Activated CD4-positive, alpha-beta T cell treated with anti-CD3 and anti-CD28 coated beads, Interleukin-2, amount 50 U/mL, for 4 hours (primary cell): ENCODE measurements around the gene WTAP.
"Not testable (repeated sequence)": the region's sequence is repeated elsewhere in the genome, so short reads cannot be mapped to it uniquely, and the experiment has no call there.

Experiments
- DNase-seq, 2 experiments: peaks; one replicate each; pipeline ENCODE4 v3.0.0-alpha.2; 2020

The WTAP gene

DNA sequence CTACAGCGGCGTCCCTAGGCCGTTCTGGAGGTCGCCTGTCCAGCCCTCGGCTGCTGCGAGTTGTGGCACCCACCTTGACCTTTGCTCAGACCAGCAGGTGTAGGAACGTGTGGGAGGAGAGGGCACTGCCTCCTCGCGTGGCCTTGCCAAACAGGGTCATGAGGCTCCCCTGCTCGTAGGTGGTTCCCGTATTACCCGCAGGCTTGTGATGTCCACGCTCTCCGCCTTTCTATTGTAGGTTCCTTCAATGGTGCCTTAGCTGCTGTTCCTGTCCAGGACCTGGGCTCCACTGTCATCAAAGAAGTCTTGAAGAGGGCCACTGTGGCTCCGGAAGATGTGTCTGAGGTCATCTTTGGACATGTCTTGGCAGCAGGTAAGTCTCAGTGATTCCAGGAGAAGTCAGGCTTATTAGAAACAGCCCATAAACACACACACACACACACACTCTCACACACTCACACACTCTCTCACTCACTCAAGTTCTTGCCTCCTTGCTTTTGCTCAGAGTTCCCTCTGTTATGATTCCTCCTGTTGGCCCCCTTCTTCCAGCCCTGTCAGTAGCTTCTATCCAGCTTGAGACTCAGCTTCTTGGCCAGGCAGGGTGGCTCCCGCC is 35.5 kb downstream of the WTAP start:
- DNase-seq = peak in 1 of 2 experiments; percentile 7

DNA sequence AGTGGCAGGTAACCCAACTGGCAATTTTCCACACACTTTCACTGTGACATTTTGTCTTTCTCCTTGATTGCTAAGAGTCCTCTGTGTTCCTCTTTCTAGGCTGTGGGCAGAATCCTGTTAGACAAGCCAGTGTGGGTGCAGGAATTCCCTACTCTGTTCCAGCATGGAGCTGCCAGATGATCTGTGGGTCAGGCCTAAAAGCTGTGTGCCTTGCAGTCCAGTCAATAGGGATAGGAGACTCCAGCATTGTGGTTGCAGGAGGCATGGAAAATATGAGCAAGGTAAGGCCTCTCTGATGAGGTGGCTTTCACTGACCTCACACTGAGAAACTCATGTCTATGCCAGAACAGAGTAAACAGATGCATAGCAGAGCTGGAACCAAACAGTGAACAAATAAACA is 39.6 kb downstream of the WTAP start:
- no peak for DNase-seq

DNA sequence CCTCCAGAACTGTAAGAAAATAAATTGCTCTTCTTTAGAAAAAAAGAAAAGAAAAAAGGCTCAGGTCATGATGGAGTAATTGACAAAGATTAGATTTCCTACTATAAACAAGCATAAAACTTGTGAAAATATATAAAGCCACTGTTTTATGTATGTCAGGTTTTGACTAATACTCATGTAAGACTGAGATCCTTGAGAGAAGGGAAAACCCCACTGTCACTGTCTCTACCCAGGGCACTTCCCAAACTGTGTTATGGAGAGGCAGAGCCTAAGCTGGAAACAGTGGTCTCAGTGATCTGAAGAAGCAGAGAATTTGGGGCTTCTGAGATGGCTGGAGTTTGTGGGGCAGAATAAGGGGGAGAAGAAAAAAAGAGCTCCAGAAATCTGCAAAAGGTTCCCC is 42.2 kb downstream of the WTAP start:
- no peak for DNase-seq

GRCh38 chr6:159772196-159772595 is 44.9 kb downstream of the WTAP start:
- no peak for DNase-seq

DNA sequence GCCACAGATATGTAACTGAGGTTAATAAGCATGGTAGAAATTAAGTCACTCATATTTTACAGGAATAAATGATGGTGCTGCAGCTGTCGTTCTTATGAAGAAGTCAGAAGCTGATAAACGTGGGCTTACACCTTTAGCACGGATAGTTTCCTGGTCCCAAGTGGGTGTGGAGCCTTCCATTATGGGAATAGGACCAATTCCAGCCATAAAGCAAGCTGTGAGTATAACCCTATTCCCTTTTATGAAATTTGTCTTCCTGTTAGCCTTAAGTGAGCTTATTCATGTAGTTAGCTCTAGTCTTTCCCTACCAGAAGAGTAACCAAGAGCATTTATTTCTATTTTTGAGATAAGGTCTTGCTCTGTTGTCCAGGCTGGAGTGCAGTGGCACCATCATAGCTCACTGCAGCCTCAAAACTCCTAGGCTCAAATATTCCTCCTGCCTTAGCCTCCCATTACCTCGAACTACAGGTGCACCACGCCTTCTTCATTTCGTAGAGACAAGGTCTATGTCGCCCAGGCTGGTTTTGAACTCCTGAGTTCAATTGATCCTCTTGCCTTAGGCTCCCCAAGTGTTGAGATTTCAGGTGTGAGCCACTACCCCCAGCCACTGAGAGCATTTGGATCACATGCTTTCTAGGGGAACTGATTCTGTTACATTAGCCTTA is 50.1 kb downstream of the WTAP start:
- DNase-seq = no peak

DNA sequence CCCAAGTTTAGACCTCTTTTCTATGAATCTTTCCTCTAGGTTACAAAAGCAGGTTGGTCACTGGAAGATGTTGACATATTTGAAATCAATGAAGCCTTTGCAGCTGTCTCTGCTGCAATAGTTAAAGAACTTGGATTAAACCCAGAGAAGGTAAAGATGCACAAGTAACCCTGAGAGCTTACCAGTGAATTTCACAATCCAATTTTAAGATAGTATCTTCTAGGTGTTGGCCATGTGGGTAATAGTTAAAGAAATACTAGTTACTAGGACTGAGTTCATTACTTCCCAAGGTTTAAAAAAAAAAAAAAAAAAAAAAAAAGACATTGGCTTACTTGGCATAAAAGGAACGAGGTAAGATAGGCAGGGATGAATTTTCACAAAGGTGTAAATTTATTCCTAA is 50.8 kb downstream of the WTAP start:
- DNase-seq = no peak

DNA sequence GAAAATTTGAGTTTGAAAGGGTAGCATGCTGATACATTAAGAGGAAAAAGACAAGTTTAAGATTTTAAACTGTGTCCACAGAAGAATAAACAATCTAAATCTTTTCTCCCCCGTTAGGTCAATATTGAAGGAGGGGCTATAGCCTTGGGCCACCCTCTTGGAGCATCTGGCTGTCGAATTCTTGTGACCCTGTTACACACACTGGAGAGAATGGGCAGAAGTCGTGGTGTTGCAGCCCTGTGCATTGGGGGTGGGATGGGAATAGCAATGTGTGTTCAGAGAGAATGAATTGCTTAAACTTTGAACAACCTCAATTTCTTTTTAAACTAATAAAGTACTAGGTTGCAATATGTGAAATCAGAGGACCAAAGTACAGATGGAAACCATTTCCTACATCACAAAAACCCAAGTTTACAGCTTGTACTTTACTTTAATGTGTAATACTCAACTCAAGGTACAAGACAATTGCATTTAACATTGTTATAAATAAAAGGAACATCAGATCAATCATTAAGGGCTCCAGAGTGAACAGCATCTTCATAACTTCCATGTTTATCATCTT is 51.3 kb downstream of the WTAP start:
- no peak for DNase-seq

DNA sequence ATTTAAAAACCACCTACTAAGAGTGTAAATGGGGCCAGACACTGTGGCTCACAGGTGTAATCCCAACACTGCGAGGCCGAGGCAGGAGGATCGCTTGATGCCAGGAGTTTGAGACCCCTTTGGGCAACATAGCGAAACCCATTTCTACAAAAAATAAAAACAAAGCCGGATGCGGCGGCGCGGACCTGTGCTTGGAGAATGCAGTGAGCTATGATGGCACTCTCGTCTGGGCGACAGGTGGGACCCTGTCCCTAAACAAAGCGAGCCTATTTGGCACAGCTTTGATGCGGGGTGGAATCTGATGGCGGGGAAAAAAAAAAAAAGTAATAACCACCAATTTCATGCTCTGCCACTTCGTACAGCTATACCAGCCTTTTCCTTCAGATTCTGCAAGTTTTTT is 61.0 kb downstream of the WTAP start:
- DNase-seq = no peak

GRCh38 chr6:159788753-159789376 is 61.6 kb downstream of the WTAP start:
- peak; percentile 4 to 5 for DNase-seq

DNA sequence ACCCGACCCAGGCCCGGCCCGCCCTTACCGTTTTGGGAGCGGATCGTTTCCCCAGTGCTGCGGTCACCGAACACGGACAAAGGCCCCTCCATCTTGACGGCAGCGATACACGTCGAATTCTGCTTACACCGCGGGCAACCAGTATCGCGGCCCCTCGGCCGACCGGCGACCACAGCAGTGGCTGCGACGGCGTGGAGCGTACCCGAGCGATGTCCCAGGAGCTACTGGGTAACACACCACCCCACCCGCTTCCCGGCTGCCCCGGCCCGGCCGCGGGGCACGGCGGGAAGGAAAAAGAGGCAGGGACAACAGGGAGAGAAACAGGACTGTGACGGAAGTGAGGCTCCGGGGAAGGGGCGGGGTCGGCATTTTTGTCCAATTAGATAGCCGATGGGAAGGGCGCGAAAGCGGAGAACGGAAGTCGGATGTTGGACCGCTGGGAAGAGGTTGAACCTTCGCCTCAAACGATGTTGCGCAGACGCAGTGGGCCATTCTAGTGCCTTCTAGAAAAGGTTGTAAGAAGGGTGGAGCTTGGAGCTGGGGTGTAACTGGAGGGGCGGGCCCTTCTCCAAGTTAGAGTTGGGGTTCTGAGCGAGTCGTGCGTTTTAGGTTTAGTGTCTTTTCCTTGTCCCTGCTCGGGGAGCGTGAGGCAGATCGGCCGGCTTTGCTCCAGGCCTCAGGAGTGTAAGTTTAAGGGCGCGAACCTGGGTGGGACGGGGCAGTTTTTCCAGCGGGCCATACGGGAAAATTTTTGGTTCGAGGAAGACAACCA is 62.3 kb downstream of the WTAP start, which contains the start of gene TCP1:
TSS of gene TCP1 (minus strand) at position 226 of the 772 bp plus-strand sequence. CDS start at position 92, 134 bp downstream.
- DNase-seq = peak; percentile 99

DNA sequence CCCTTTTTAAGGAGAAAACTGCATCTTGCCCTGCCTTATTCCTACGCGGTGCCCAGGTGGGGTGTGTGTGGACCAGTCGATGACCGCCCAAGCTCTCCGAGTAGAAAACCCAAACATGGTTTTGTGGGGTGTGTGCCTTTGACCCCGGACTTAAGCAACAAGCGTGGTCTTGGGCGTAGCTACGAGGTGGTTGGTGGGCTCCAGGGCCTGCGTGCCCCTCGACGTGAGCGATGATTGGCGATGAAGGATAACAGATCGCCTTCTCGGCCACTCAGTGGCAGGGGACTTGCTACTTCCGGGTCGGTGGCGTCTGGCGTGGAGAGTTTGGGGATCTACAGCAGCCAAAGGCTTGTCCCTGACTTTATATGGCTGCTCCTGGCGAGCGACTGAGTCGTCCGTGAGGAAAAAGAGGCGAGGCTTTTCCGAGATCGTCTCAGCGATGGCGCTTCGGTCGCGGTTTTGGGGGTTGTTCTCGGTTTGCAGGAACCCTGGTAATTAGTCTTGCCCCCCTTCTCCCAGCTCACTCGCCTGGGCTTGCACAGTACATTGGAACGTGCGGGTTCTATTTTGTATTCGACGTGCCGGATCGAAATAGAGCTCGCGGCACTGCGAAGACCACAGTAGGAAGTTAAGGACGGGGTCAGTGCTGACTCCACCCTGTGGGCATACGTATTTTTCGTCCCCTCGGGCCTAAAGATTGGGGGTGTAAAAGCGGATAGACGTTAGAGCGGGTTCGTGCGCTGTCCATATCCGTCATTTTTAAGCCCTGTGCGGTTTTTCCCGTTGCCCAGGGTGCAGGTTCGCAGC is 63.0 kb downstream of the WTAP start, which contains the start of gene MRPL18:
TSS of gene MRPL18 (plus strand) at position 319 of the 807 bp plus-strand sequence. CDS start at position 440, 121 bp downstream.
- peak; percentile 79 to 82 for DNase-seq

GRCh38 chr6:159790956-159791598 is 63.8 kb downstream of the WTAP start:
- DNase-seq = peak in 1 of 2 experiments; percentile 4

DNA sequence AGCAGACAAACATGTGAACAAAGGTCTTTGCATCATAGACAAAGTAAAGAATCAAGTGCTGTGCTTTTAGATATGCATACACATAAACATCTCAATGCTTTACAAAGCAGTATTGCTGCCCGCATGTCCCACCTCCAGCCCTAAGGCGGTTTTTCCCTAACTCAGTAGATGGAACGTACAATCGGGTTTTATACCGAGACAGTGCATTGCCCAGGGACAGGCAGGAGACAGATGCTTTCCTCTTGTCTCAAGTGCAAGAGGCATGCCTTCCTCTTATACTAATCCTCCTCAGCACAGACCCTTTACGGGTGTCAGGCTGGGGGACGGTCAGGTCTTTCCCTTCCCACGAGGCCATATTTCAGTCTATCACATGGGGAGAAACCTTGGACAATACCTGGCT is 67.7 kb downstream of the WTAP start:
- DNase-seq = not testable (repeated sequence)

GRCh38 chr6:159797554-159797953 is 70.2 kb downstream of the WTAP start:
- DNase-seq = no peak

- no peak for DNase-seq
Observed at GRCh38 chr6:159800141-159800865, 73.0 kb downstream of the WTAP start, which contains the start of gene PNLDC1. PNLDC1 (plus strand) TSS chr6:159800276; CDS start chr6:159800308, 32 bp downstream.

- DNase-seq = no peak
Observed at GRCh38 chr6:159801935-159802334, 74.6 kb downstream of the WTAP start.

GRCh38 chr6:159804504-159804903 is 77.2 kb downstream of the WTAP start:
- no peak for DNase-seq

DNA sequence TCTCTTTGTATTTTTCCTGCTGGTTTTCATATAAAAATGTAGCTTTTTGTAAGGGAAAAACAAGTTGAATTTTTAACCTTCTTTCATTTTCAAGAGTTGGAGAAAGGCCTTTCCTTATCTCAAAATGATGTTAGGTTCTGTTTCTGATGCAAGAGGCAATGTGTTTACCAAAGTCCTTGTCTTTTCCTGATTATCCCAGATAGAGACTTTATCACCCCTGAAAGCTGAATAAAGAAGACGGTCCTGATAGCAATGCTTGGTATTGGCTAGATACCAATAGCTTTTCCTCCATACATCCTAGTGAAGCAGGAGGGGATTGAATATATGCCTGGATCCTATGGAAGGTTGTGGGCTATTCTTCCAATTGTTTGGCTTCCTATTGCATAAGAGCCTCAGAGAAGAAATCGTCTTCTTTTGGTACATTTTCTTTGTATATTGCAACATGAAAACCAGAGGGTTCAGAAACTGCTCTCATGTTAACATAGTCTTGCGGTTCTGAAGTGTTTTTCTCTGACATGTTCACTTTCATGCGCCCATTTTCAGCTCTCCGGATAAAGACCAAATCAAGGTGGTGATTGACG is 78.2 kb downstream of the WTAP start:
- no peak for DNase-seq
